HL-60/S4 treated with retinoic acid at 250 ng/mL for 4 days and 3 days (cell line): ENCODE data around the gene MTIF2.
"Not testable (repeated sequence)": the region's sequence is repeated elsewhere in the genome, so short reads cannot be mapped to it uniquely, and the experiment has no call there.

ENCODE experiments used
- in situ Hi-C: fragments of 300-500 bp; cut with MboI; formaldehyde crosslinking; loops from 2 replicates; pipeline ENCODE4 v1.7.0; 2022; ENCODE audit warnings: low sequenced_read_pairs

The MTIF2 gene

GRCh38 chr2:55241582-55241981 lies 27.4 kb downstream of the MTIF2 start:
- in situ Hi-C loops, result not testable (repeated sequence)

- in situ Hi-C loops, result no loop called here
Measured at GRCh38 chr2:55239656-55240222, 29.3 kb downstream of the MTIF2 start.

GRCh38 chr2:55236992-55237543 lies 32.0 kb downstream of the MTIF2 start:
- in situ Hi-C loops, result no loop called here

- in situ Hi-C loops, result no loop called here
Measured at GRCh38 chr2:55235724-55236538, 33.1 kb downstream of the MTIF2 start.

GRCh38 chr2:55233658-55233940 lies 35.4 kb downstream of the MTIF2 start:
- in situ Hi-C loops, result no loop called here

- in situ Hi-C loops, result no loop called here
Measured at GRCh38 chr2:55232863-55233657, 36.0 kb downstream of the MTIF2 start.

- in situ Hi-C loops, result no loop called here
Measured at GRCh38 chr2:55232084-55232862, 36.8 kb downstream of the MTIF2 start, which contains the start of the genes CLHC1 and RPS27A. Gene CLHC1, minus strand, starts transcription at chr2:55232293. Its CDS starts 9,882 bp downstream, at chr2:55222411. Gene RPS27A, plus strand, starts transcription at chr2:55232688. Its CDS starts 137 bp downstream, at chr2:55232825.

GRCh38 chr2:55231546-55232083 lies 37.4 kb downstream of the MTIF2 start:
- in situ Hi-C loops, result no loop called here

- in situ Hi-C loops, result no loop called here
Measured at GRCh38 chr2:55230551-55230950, 38.5 kb downstream of the MTIF2 start.

- in situ Hi-C loops, result no loop called here
Measured at GRCh38 chr2:55229221-55229620, 39.8 kb downstream of the MTIF2 start.

GRCh38 chr2:55228226-55228563 lies 40.8 kb downstream of the MTIF2 start:
- in situ Hi-C loops, result no loop called here

GRCh38 chr2:55227437-55228225 lies 41.4 kb downstream of the MTIF2 start:
- in situ Hi-C loops, result not testable (repeated sequence)

- in situ Hi-C loops, result no loop called here
Measured at GRCh38 chr2:55225481-55226020, 43.5 kb downstream of the MTIF2 start.

- in situ Hi-C loops, result no loop called here
Measured at GRCh38 chr2:55224761-55225261, 44.2 kb downstream of the MTIF2 start.

- in situ Hi-C loops, result no loop called here
Measured at GRCh38 chr2:55223958-55224760, 44.9 kb downstream of the MTIF2 start.

- in situ Hi-C loops, result no loop called here
Measured at GRCh38 chr2:55213822-55214221, 55.2 kb downstream of the MTIF2 start.

- in situ Hi-C loops, result no loop called here
Measured at GRCh38 chr2:55204950-55205349, 64.1 kb downstream of the MTIF2 start.

GRCh38 chr2:55204536-55204935 lies 64.5 kb downstream of the MTIF2 start:
- in situ Hi-C loops, result no loop called here
